CD8-positive, alpha-beta memory T cell (primary cell): Measurements from ENCODE around the gene CYREN. TPM values are rescaled to one million over a fixed set of nuclear protein-coding genes. Genes with fewer than 3 reads are reported as not detected.

Experiments
- CTCF ChIA-PET: fragments of 350-600 bp; sonication (Branson Sonifier 250); formaldehyde crosslinking; loops from one replicate; lab custom pipeline; 2021; ENCODE audit warnings: antibody characterized with exemption; lab: Charles Lee
- POLR2A ChIA-PET: fragments of 350-600 bp; sonication (Branson Sonifier 250); formaldehyde crosslinking; loops from one replicate; lab custom pipeline; 2021; ENCODE audit warnings: antibody characterized with exemption; lab: Charles Lee
- DNase-seq, 5 donors: peaks; one replicate each; pipeline versions ENCODE4 v3.0.0 to v3.0.0-alpha.2; 2020 to 2022; ENCODE audit warnings: mixed read lengths in 1 of 5
- H3K27ac ChIP-seq: one replicate; pipeline ENCODE4 v1.7.0; 2013; ENCODE audit warnings: low read depth, mild to moderate bottlenecking, low read length, moderate library complexity
- H3K27me3 ChIP-seq: 2 replicates; pipeline ENCODE4 v1.7.0; 2013; ENCODE audit warnings: low read length, mild to moderate bottlenecking; ENCODE audit not compliant: insufficient read depth, poor library complexity, severe bottlenecking
- H3K36me3 ChIP-seq: 2 replicates; pipeline ENCODE4 v1.7.0; 2013; ENCODE audit warnings: mild to moderate bottlenecking, low read length, moderate library complexity; ENCODE audit not compliant: insufficient read depth
- H3K4me1 ChIP-seq: 2 replicates; pipeline ENCODE4 v1.7.0; 2013; ENCODE audit warnings: mild to moderate bottlenecking, low read length, moderate library complexity; ENCODE audit not compliant: insufficient read depth
- H3K4me3 ChIP-seq: 2 replicates; pipeline ENCODE4 v1.7.0; 2013; ENCODE audit warnings: mild to moderate bottlenecking, low read length
- H3K9me3 ChIP-seq: 2 replicates; pipeline ENCODE4 v1.7.0; 2013; ENCODE audit warnings: mild to moderate bottlenecking, low read length
- H3K27ac Mint-ChIP-seq, 8 donors: one replicate each; pipeline ENCODE4 v1.8.0; 2020 to 2021; ENCODE audit warnings: mixed read lengths in 8 of 8, mild to moderate bottlenecking in 6 of 8, inconsistent platforms in 3 of 8, moderate library complexity in 3 of 8
- H3K27me3 Mint-ChIP-seq, 2 donors: one replicate each; pipeline ENCODE4 v1.8.0; 2020 to 2021; ENCODE audit warnings: mixed read lengths in 2 of 2, mild to moderate bottlenecking in 1 of 2, moderate library complexity in 1 of 2
- H3K36me3 Mint-ChIP-seq, 3 donors: one replicate each; pipeline ENCODE4 v1.8.0; 2020 to 2021; ENCODE audit warnings: mixed read lengths in 3 of 3, inconsistent platforms in 1 of 3, mild to moderate bottlenecking in 1 of 3
- H3K4me1 Mint-ChIP-seq, 3 donors: one replicate each; pipeline ENCODE4 v1.8.0; 2020 to 2021; ENCODE audit warnings: mixed read lengths in 3 of 3, inconsistent platforms in 1 of 3, mild to moderate bottlenecking in 1 of 3
- H3K4me3 Mint-ChIP-seq, 7 donors: one replicate each; pipeline ENCODE4 v1.8.0; 2020 to 2021; ENCODE audit warnings: mixed read lengths in 7 of 7, mild to moderate bottlenecking in 6 of 7, moderate library complexity in 4 of 7, inconsistent platforms in 2 of 7
- H3K9me3 Mint-ChIP-seq, 5 donors: one replicate each; pipeline ENCODE4 v1.8.0; 2020 to 2022; ENCODE audit warnings: mixed read lengths in 5 of 5, mild to moderate bottlenecking in 3 of 5, moderate library complexity in 2 of 5, inconsistent platforms in 1 of 5
- polyA plus RNA-seq: library from polyadenylated mRNA; unstranded; fragments of 300-500 nt; fragmentation: Illumina TruSeq; gene quantifications from one replicate; pipeline ENCODE4 v1.2.3, GENCODE V29; 2021
- total RNA-seq, 2 experiments: library from RNA; stranded (reverse); gene quantifications; one replicate each; pipeline ENCODE4 v1.2.3, GENCODE V29; 2021

The CYREN gene
- total and polyA plus RNA-seq, 3 experiments from 2014 or later = 45.4 to 79.9 (median 77.2) TPM

- Mint-ChIP-seq H3K27ac (peak within 1 kb of the TSS; percentile 86 to 99 (median 99)), H3K4me3 (peak within 1 kb of the TSS; percentile 90 to 97 (median 95)), H3K9me3 (no peaks in the 10 kb centered on the region), H3K36me3 (peaks cover 0 to 21% (median 3%) of the 10 kb centered on the region in 3 donors), H3K27me3 (no peaks in the 10 kb centered on the region), H3K4me1 (peaks cover 26 to 48% (median 33%) of the 10 kb centered on the region in 3 donors)
- Histone ChIP-seq H3K9me3 (no peaks in the 10 kb centered on the region), H3K4me3 (peak within 1 kb of the TSS; percentile 80), H3K27me3 (no peaks in the 10 kb centered on the region), H3K27ac (peak within 1 kb of the TSS; percentile 86), H3K36me3 (no peaks in the 10 kb centered on the region), H3K4me1 (peaks cover 15% of the 10 kb centered on the region)
- peak; percentile 88 to 98 (median 96) for DNase-seq
- ChIA-PET CTCF (interaction anchor here (0.8 to 3.6 kb wide), 9 partner anchors 9 to 224 kb away, joined by 3 to 15 read pairs (median 4); partner anchors contain the start of genes CYREN and TMEM140), POLR2A (interaction anchor here (0.7 to 2.6 kb wide), 5 partner anchors 41 to 565 kb away, joined by 3 to 14 read pairs (median 5); partner anchors contain the start of genes AGBL3, CYREN and TMEM140)
Observed at GRCh38 chr7:135211179-135211945, 40.9 kb upstream of the CYREN start, which contains the start of gene WDR91. Gene WDR91, minus strand, starts transcription at chr7:135211526. Its CDS starts 24 bp downstream, at chr7:135211502.

GRCh38 chr7:135210888-135211178 lies 40.3 kb upstream of the CYREN start:
- peak overlapping the region; percentile 90 to 97 (median 95) for H3K4me3 Mint-ChIP-seq
- Histone ChIP-seq H3K27ac (peak overlapping the region; percentile 86), H3K9me3 (no peaks in the 10 kb centered on the region), H3K4me1 (peaks cover 15% of the 10 kb centered on the region), H3K36me3 (no peaks in the 10 kb centered on the region), H3K27me3 (no peaks in the 10 kb centered on the region), H3K4me3 (peak overlapping the region; percentile 68)
- POLR2A ChIA-PET = interaction anchor here (0.7 to 2.6 kb wide), 6 partner anchors 40 to 752 kb away, joined by 3 to 14 read pairs (median 4); partner anchors contain the start of genes AGBL3, AKR1B1, CYREN and TMEM140
- no peaks in the 10 kb centered on the region for H3K9me3 Mint-ChIP-seq
- peaks cover 26 to 50% (median 33%) of the 10 kb centered on the region in 3 donors for H3K4me1 Mint-ChIP-seq
- H3K27ac Mint-ChIP-seq = peak overlapping the region; percentile 86 to 99 (median 99)
- no peak for DNase-seq
- H3K36me3 Mint-ChIP-seq = peaks cover 0 to 27% (median 5%) of the 10 kb centered on the region in 3 donors
- H3K27me3 Mint-ChIP-seq = no peaks in the 10 kb centered on the region
- CTCF ChIA-PET = interaction anchor here (0.8 to 3.6 kb wide), 7 partner anchors 10 to 224 kb away, joined by 3 to 15 read pairs (median 4); partner anchors contain the start of gene CYREN

- H3K36me3 ChIP-seq = peaks cover 2% of the 10 kb centered on the region
- H3K4me1 Mint-ChIP-seq = peaks cover 28 to 58% (median 33%) of the 10 kb centered on the region in 3 donors
- H3K27me3 ChIP-seq = no peaks in the 10 kb centered on the region
- H3K27me3 Mint-ChIP-seq = no peaks in the 10 kb centered on the region
- peaks cover 15% of the 10 kb centered on the region for H3K4me1 ChIP-seq
- no peak overlapping the region for H3K4me3 ChIP-seq
- no peak overlapping the region for H3K27ac ChIP-seq
- no peaks in the 10 kb centered on the region for H3K9me3 ChIP-seq
- DNase-seq = no peak
- ChIA-PET CTCF (interaction anchor here (0.8 to 3.6 kb wide), 3 partner anchors 27 to 224 kb away, joined by 3 to 15 read pairs (median 4); partner anchors contain the start of gene CYREN), POLR2A (interaction anchor here (0.6 to 1.2 kb wide), 3 partner anchors 14 to 345 kb away, joined by 3 to 4 read pairs (median 4); partner anchors contain the start of gene TMEM140)
- peak overlapping the region in 1 of 8 donors; percentile 40 for H3K27ac Mint-ChIP-seq
- peaks cover 0 to 38% (median 9%) of the 10 kb centered on the region in 3 donors for H3K36me3 Mint-ChIP-seq
- H3K4me3 Mint-ChIP-seq = peak overlapping the region in 4 of 7 donors; percentile 8 to 76 (median 58)
- no peaks in the 10 kb centered on the region for H3K9me3 Mint-ChIP-seq
Observed at GRCh38 chr7:135209225-135209834, 38.8 kb upstream of the CYREN start.

GRCh38 chr7:135208102-135208793 lies 37.7 kb upstream of the CYREN start:
- peak overlapping the region in 5 of 8 donors; percentile 40 to 98 (median 63) for H3K27ac Mint-ChIP-seq

GRCh38 chr7:135207406-135208101 lies 37.0 kb upstream of the CYREN start:
- Histone ChIP-seq H3K9me3 (no peaks in the 10 kb centered on the region), H3K27ac (no peak overlapping the region), H3K4me3 (no peak overlapping the region), H3K36me3 (peaks cover 14% of the 10 kb centered on the region), H3K27me3 (no peaks in the 10 kb centered on the region), H3K4me1 (peaks cover 15% of the 10 kb centered on the region)
- no peaks in the 10 kb centered on the region for H3K9me3 Mint-ChIP-seq
- H3K4me1 Mint-ChIP-seq = peaks cover 34 to 70% (median 43%) of the 10 kb centered on the region in 3 donors
- peak overlapping the region in 2 of 8 donors; percentile 33 to 40 for H3K27ac Mint-ChIP-seq
- no peak for DNase-seq
- no peaks in the 10 kb centered on the region for H3K27me3 Mint-ChIP-seq
- peak overlapping the region in 2 of 7 donors; percentile 20 to 53 for H3K4me3 Mint-ChIP-seq
- ChIA-PET POLR2A (no interaction called here), CTCF (no interaction called here)
- H3K36me3 Mint-ChIP-seq = peaks cover 0 to 55% (median 17%) of the 10 kb centered on the region in 3 donors

More at GRCh38 chr7:135208102-135208793, 37.7 kb upstream of the CYREN start:
- no peak for DNase-seq
- Histone ChIP-seq H3K9me3 (no peaks in the 10 kb centered on the region), H3K27me3 (no peaks in the 10 kb centered on the region), H3K4me3 (no peak overlapping the region), H3K36me3 (peaks cover 13% of the 10 kb centered on the region), H3K27ac (no peak overlapping the region), H3K4me1 (peaks cover 15% of the 10 kb centered on the region)
- Mint-ChIP-seq H3K27me3 (no peaks in the 10 kb centered on the region), H3K4me3 (peak overlapping the region in 3 of 7 donors; percentile 37 to 76 (median 68)), H3K9me3 (no peaks in the 10 kb centered on the region), H3K4me1 (peaks cover 33 to 64% (median 39%) of the 10 kb centered on the region in 3 donors), H3K36me3 (peaks cover 0 to 49% (median 14%) of the 10 kb centered on the region in 3 donors)
- ChIA-PET POLR2A (interaction anchor here (0.5 kb wide), 1 partner anchor 10 kb away, joined by 3 read pairs; no protein-coding TSS in a partner anchor), CTCF (no interaction called here)

- CTCF ChIA-PET = interaction anchor here (1.3 kb wide), 1 partner anchor 221 kb away, joined by 3 read pairs; the partner anchor contains the start of gene AGBL3
- H3K27ac Mint-ChIP-seq = peak overlapping the region in 2 of 8 donors; percentile 33 to 38
- POLR2A ChIA-PET = no interaction called here
Observed at GRCh38 chr7:135206941-135207391, 36.5 kb upstream of the CYREN start.

More at GRCh38 chr7:135206941-135207391, 36.5 kb upstream of the CYREN start:
- DNase-seq = no peak
- H3K9me3 ChIP-seq = no peaks in the 10 kb centered on the region
- no peak overlapping the region for H3K27ac ChIP-seq
- peaks cover 0 to 61% (median 17%) of the 10 kb centered on the region in 3 donors for H3K36me3 Mint-ChIP-seq
- H3K36me3 ChIP-seq = peaks cover 14% of the 10 kb centered on the region
- H3K27me3 Mint-ChIP-seq = no peaks in the 10 kb centered on the region
- peak overlapping the region in 2 of 7 donors; percentile 20 to 53 for H3K4me3 Mint-ChIP-seq
- peaks cover 15% of the 10 kb centered on the region for H3K4me1 ChIP-seq
- H3K27me3 ChIP-seq = no peaks in the 10 kb centered on the region
- no peak overlapping the region for H3K4me3 ChIP-seq
- H3K4me1 Mint-ChIP-seq = peaks cover 36 to 75% (median 46%) of the 10 kb centered on the region in 3 donors
- H3K9me3 Mint-ChIP-seq = no peaks in the 10 kb centered on the region
